ENCODE measurements around the gene RTBDN.

Gene RTBDN

DNA sequence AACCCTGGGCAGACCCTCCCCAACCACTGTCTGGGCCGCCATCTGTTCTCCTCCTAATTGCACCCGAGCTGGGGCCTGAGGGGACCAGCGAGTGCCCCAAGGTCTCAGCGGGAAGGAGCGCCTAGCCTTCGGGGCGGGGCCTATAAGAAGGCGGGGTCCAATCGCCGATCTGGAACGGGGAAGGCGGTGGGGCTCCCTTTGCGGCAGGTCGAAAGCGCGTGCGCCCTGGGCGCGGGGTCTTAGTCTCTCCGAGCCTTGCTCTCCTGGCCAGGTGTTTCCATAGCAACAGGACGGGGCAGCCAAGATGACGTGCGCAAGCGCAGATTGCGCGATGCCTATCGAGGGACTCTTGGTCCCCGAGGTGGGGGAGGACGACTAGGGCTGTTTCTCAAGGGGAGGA is 6.7 kb upstream of the RTBDN start:
- Histone ChIP-seq H3K4me3 (no peak overlapping the region), H3K36me3 (replicated peaks) (peaks cover 18% of the 10 kb centered on the region; the same call in 1 of the 2 replicates), H3K4me1 (peaks cover 8% of the 10 kb centered on the region), H3K27me3 (ENCODE audit: low read depth) (no peaks in the 10 kb centered on the region), H3K9me3 (no peaks in the 10 kb centered on the region)
- DNase-seq (ENCODE audit: low spot score in 2 of 2) = peak in 1 of 2 experiments; percentile 20
- in situ Hi-C loops (cut with MboI; ENCODE audit: low sequenced_read_pairs) = no loop called here

DNA sequence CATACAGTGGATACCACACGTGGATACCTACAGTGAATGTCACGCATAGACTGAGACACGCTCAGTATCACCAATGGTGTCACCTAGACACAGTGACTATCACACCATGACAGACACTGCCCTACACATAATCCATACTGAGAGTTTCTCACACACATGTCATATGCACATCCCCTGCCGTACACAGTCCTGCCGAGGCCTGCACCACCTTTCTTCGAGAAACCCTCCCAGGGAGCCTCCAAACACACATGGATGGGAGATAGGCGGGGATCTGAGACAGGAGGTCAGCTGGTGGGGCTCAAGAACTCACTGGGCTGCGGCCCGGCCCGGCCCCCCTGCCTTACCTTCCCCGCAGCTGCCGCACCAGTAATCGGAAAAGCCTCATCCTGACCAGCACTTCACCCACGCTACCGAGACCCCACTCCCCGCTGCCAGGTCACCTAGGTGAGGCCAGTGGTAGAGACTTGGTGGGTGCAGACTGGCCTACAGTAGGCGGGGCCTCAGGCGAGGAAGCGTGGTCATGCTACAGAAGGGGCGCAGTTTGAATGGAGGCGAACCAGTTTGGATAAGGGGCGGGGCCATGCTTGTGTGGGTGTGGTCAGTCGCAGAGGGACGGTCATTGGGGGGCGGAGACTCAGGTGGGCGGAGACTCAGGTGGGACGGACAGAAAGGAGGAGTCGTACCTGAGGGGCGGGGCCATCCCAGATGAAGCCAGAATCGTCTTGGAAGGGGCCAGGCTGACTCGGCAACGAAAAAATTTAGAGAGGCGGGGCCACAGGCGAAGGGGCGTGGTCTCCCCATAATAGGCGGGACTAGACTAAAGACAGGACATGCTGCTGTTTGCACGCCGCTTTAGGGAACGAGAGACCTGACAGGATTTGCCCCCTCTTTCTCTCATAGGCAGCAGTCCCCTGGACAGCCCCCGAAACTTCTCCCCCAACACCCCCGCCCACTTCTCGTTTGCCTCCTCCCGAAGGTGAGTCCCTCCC is 6.0 kb upstream of the RTBDN start:
- H3K27me3 ChIP-seq (ENCODE audit: low read depth) = no peaks in the 10 kb centered on the region
- peaks cover 11% of the 10 kb centered on the region for H3K4me1 ChIP-seq
- DNase-seq (ENCODE audit: low spot score in 2 of 2) = peak; percentile 34 to 94
- no peak overlapping the region for H3K4me3 ChIP-seq
- in situ Hi-C loops (cut with MboI; ENCODE audit: low sequenced_read_pairs) = no loop called here
- H3K9me3 ChIP-seq = no peaks in the 10 kb centered on the region
- peaks cover 18% of the 10 kb centered on the region; the same call in 1 of the 2 replicates for H3K36me3 ChIP-seq (replicated peaks)

DNA sequence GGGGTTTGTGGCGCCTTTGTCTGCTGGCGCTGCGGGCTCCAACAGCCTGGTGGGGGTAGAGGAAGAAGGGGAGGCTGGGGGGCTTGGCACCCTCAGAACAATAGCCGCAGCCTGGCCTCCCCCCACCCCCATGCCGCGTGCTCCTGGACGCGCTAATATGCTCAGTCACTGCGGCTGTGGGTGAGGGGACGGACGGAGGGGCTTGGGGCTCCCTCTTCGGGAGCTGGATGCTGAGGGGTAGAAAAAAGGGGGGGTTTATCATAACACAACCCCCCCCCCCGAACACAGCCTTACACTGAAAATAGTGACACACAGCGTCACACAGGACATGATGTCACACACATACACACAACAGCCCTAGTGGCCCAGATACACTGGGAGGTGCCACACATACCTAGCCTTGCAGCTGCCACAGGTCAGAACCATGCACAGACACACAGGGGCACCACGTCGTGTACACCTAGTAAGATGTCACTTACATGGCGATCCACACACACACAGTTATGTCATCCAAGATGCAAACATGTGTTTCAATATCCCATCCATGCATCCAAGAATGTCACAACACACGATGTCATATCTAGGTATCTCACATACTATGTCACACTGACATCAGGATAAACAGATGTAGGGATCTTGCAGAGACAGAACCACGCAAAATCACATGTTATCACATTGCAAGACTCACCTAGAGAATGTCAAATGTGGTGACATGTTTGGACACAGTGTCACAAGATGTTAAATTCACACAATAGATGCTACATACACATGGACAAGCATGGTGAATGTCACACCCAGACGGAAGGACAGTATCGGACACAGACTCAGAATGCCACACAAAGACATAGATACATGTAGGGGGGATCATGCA is 4.7 kb upstream of the RTBDN start:
- Histone ChIP-seq H3K4me1 (peaks cover 15% of the 10 kb centered on the region), H3K9me3 (no peaks in the 10 kb centered on the region), H3K36me3 (replicated peaks) (peaks cover 18% of the 10 kb centered on the region; the same call in 1 of the 2 replicates), H3K27me3 (ENCODE audit: low read depth) (no peaks in the 10 kb centered on the region), H3K4me3 (peak overlapping the region; percentile 76)
- in situ Hi-C loops (cut with MboI; ENCODE audit: low sequenced_read_pairs) = no loop called here
- DNase-seq (ENCODE audit: low spot score in 2 of 2) = peak in 1 of 2 experiments; percentile 29

DNA sequence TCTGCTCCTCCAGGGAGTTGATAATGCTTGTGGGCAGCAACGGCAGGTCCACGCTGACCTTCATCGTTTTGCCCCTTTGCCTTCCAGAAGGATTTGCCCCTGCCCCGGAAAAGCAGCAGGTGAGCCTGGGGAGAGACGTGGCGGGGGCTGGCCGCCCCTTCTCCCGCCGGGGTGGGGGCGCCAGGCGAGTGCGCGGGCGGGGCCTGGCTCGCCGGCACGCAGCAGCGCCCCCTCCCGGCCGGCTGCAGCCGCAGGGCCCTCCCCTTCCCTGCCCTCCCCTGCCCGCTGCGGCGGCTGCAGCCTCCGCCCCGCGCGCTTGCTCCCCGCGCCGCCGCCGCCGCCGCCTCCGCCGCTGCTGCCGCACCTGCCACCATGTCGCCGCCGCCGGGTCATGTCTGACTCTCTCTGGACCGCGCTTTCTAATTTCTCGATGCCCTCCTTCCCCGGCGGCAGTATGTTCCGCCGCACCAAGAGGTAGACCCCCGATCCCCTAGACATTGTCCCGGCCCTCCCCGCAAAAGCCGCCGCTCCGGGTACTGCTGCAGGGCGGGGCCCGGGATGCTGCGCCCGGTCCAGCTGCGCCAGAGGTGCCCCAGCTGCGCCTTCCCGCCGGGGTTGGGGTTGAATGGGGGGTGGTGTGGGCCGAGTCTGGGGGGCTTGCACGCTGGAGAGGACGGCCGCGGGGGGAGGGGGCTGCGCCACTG is 4.0 kb upstream of the RTBDN start, which contains the start of gene MAST1:
MAST1 (plus strand) TSS at position 334 of the 704 bp plus-strand sequence; CDS start at position 392, 58 bp downstream.
- H3K9me3 ChIP-seq = no peaks in the 10 kb centered on the region
- peaks cover 15% of the 10 kb centered on the region for H3K4me1 ChIP-seq
- peak within 1 kb of the TSS; percentile 76 for H3K4me3 ChIP-seq
- no peaks in the 10 kb centered on the region for H3K27me3 ChIP-seq (ENCODE audit: low read depth)
- in situ Hi-C loops (cut with MboI; ENCODE audit: low sequenced_read_pairs) = no loop called here
- H3K36me3 ChIP-seq (replicated peaks) = peaks cover 10% of the 10 kb centered on the region; the same call in 1 of the 2 replicates
- DNase-seq (ENCODE audit: low spot score in 2 of 2) = peak; percentile 48 to 79

DNA sequence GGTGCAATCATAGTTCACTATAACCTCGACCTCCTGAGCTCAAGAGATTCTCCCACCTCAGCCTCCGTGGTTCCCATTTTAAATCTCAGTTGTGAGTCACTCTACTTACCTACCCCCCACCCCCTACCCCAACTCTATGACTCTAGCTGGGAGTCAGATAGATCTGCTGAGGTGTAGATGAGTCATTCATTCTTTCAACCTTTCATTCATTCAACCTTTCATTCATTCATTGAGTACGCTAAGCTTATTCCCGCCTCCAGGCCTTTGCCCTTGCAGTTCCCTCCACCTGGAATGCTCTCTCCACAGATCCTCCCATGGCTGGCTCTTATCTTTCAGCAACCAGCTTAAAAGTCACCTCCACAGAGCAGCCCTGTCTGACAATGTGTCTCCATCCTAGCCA is 2.8 kb upstream of the RTBDN start:
- no peak for DNase-seq (ENCODE audit: low spot score in 2 of 2)
- in situ Hi-C loops (cut with MboI; ENCODE audit: low sequenced_read_pairs) = no loop called here
- Histone ChIP-seq H3K36me3 (replicated peaks) (0 out of 2 replicates have a peak, but pooled peaks cover 10% of the 10 kb centered on the region), H3K4me1 (peaks cover 22% of the 10 kb centered on the region), H3K27me3 (ENCODE audit: low read depth) (no peaks in the 10 kb centered on the region; the same call in 1 of the 2 replicates), H3K4me3 (no peak overlapping the region), H3K9me3 (no peaks in the 10 kb centered on the region)

DNA sequence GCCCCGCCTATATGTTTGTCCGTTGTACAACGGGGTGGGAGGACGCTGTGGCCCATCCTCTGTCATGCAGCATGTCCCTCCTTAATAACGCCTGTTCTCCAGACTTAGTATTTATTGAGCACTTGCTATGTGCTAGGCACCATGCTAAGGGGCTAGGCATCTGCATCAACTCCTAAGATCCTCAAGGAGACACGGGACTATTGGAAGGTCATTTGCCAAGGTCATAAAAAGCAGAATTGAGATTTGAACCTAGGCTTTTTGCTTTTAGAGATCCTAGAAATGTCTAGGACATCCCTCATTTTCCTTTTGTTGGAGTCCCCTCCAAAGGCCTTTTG is 2.1 kb upstream of the RTBDN start:
- DNase-seq (ENCODE audit: low spot score in 2 of 2) = no peak
- Histone ChIP-seq H3K9me3 (no peaks in the 10 kb centered on the region), H3K36me3 (replicated peaks) (0 out of 2 replicates have a peak, but pooled peaks cover 10% of the 10 kb centered on the region), H3K4me1 (peaks cover 22% of the 10 kb centered on the region), H3K4me3 (no peak overlapping the region; the same call in 1 of the 2 replicates), H3K27me3 (ENCODE audit: low read depth) (no peaks in the 10 kb centered on the region; the same call in 1 of the 2 replicates)
- in situ Hi-C loops (cut with MboI; ENCODE audit: low sequenced_read_pairs) = no loop called here

DNA sequence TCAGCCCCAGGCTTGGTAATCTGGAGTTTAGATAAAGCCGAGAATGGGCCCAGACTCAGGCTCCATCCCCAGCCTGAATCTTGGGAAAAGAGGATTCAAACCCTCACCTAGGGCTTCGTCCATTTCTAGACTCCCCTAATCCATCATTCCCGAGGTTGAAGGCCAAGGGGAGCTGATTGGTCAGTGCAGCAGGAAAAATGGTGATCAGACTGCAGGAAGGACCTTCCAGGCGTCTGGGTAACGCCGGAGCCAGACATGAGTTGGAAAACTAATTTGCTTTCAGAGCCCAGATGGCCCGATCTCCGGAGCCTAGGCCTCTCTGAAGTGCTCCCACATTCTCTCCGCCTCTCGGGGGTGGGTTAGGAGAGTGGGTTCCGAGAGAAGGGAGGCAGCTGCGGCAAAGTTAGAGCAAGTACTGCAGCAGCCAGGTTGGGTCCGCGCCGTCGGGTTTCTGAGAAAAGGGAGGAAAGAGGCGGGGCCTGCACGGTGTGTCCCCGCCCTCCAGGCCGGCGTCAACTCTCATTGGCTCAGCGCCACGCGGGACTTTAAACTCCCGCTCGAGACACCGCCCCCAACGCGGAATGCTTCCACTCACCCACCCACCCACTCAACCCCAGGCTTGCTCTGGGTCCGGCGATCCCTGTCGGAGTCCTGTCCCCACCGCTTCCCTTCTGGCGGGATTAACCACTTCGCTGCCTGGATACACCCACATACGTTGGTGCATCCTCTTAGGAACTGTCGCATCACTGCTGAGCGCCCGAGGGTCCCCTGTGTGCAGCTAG is 788 bp upstream of the RTBDN start:
- peak overlapping the region; percentile 69; the same call in 1 of the 2 replicates for H3K4me3 ChIP-seq
- H3K27me3 ChIP-seq (ENCODE audit: low read depth) = no peaks in the 10 kb centered on the region; the same call in none of the 2 replicates
- in situ Hi-C loops (cut with MboI; ENCODE audit: low sequenced_read_pairs) = no loop called here
- H3K4me1 ChIP-seq = peaks cover 19% of the 10 kb centered on the region
- peak in 1 of 2 experiments; percentile 73 for DNase-seq (ENCODE audit: low spot score in 2 of 2)
- 0 out of 2 replicates have a peak, but pooled peaks cover 7% of the 10 kb centered on the region for H3K36me3 ChIP-seq (replicated peaks)
- no peaks in the 10 kb centered on the region for H3K9me3 ChIP-seq

DNA sequence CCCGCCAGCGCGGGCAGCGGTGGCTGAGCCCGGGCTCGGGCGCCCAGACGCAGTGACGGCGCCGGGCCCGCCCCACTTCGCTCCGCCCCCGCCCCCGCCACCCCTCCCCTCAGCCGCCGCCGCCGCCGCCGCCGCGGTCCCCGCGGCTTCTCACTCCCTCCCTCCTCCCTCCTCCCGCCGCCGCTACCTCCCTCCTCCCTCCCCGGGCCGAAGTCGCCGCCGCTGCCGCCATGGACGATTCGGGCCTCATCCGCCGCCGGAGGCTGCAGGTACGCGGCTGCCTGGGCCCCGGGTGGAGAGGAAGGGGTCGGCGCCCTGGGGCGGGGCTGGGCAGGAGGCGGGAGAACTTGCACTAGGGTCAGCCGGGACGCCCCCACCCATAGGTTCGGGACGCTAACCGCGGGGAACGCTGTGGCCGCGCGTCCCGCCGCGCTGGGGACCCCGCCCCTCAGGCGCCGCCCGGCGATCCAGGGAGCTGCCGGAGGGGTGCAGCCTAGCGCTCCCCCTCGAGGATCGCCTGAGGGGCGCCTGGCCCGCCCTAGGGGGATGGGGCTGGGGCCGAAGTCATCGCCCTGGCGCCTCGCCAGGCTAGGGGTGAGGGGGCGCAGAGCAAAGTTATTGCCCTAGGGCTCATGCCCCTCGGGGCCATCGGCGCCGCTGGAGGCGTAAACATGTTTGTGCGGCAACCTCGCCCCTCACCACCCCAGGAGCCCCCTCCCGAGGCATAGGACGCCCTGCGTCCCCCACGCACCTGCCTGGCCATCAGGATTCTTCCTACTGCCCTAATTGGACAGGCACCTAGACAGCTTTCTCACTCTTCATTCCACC is 427 bp downstream of the RTBDN start:
- DNase-seq (ENCODE audit: low spot score in 2 of 2) = peak; percentile 48 to 83
- in situ Hi-C loops (cut with MboI; ENCODE audit: low sequenced_read_pairs) = no loop called here
- Histone ChIP-seq H3K9me3 (no peaks in the 10 kb centered on the region), H3K36me3 (replicated peaks) (no peaks in the 10 kb centered on the region), H3K4me3 (peak overlapping the region; percentile 69), H3K4me1 (peaks cover 14% of the 10 kb centered on the region), H3K27me3 (ENCODE audit: low read depth) (no peaks in the 10 kb centered on the region; the same call in none of the 2 replicates)

DNA sequence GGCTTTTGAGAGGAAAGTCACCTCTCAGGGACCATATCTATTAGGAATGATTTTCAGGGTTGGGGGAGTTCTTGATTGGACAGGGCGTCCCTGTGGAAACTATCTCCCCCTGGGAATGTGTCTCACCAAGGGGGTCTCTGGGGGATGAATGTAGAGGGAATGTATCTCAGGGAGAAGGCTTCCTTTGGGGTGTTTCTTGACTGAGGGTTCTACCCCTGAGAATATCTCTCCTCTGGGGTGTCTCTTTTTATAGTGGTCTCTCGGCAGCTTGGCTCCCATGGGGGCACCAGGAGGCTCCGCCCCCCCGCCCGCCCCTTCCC is 1.0 kb downstream of the RTBDN start:
- no peaks in the 10 kb centered on the region for H3K9me3 ChIP-seq
- no peaks in the 10 kb centered on the region for H3K36me3 ChIP-seq (replicated peaks)
- peaks cover 20% of the 10 kb centered on the region for H3K4me1 ChIP-seq
- no peaks in the 10 kb centered on the region; the same call in none of the 2 replicates for H3K27me3 ChIP-seq (ENCODE audit: low read depth)
- no peak for DNase-seq (ENCODE audit: low spot score in 2 of 2)
- H3K4me3 ChIP-seq = peak overlapping the region; percentile 15; the same call in 1 of the 2 replicates
- in situ Hi-C loops (cut with MboI; ENCODE audit: low sequenced_read_pairs) = no loop called here

DNA sequence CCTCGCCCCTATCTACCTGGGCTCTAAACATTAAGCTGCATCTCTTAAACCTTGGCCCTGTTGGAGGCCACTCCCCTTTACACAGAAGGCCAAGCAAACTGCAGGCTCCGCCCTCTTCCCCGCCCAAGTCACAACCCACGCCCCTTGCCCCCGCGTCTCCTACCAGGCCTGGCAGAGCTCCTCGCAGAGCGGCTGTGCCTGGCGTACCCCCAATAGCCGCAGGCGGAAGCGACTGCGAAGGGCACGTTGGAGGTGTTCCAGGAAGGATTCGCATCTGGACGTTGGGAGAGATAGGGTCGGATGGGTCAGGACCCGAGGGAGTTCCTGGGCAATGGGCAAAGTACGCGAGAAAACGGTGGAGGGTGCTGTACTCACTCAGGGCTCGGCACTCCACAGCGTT is 5.9 kb downstream of the RTBDN start:
- H3K27me3 ChIP-seq (ENCODE audit: low read depth) = no peaks in the 10 kb centered on the region; the same call in none of the 2 replicates
- no peaks in the 10 kb centered on the region for H3K36me3 ChIP-seq (replicated peaks)
- peaks cover 17% of the 10 kb centered on the region for H3K4me1 ChIP-seq
- peak; percentile 65 to 91 for DNase-seq (ENCODE audit: low spot score in 2 of 2)
- peak overlapping the region; percentile 11; the same call in 1 of the 2 replicates for H3K4me3 ChIP-seq
- no peaks in the 10 kb centered on the region for H3K9me3 ChIP-seq
- in situ Hi-C loops (cut with MboI; ENCODE audit: low sequenced_read_pairs) = no loop called here

DNA sequence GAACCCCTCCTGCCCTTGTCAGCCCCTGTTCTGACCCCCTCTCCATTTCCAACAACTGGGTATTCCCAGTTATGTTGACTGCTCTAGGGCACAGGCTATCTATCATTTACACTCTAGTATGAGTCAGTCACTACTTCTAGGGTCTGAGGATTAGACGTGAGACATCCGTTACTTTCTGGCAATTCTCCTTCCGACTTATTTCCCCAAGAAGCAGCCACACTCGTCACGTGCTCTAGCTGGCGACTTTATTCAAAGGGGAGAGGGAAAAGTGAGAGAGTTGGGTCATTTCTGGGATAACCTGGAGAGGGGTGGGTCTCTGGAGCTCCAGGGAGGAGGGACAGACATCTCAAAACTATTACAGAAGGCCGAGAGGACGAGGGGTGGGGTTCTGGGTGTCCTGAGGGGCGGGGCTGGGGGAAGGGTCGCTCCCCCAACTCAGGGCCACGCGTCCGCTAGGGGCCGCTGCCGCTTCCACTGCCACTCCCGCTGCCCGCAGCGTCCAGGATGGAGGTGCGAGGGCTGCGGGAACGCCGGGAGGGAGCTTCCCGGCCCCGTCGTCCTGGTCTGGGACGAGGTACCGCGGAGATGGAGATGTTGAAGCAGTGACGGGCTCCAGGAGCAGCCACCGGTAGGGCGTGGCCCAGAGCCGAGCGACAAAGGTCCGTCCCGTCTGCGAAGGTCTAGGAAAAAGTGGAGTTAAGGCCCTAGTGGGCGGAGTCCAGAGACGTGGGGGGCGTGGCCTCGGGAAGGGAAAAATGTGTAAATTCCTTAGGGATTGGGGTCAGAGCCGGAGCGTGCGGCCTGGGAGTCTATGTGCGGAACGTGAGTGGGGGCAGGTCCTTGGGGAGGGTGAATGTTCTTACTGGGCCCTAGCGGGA is 8.9 kb downstream of the RTBDN start:
- Histone ChIP-seq H3K4me1 (peaks cover 10% of the 10 kb centered on the region), H3K27me3 (ENCODE audit: low read depth) (no peaks in the 10 kb centered on the region; the same call in 1 of the 2 replicates), H3K9me3 (no peaks in the 10 kb centered on the region), H3K36me3 (replicated peaks) (no peaks in the 10 kb centered on the region), H3K4me3 (peak overlapping the region; percentile 15)
- in situ Hi-C loops (cut with MboI; ENCODE audit: low sequenced_read_pairs) = no loop called here
- peak; percentile 71 to 92 for DNase-seq (ENCODE audit: low spot score in 2 of 2)
